Upper lobe of left lung (tissue), 4 donors: ENCODE measurements around the gene TMEM132A.

Experiments used
- EP300 ChIP-seq, 4 donors: sonication (generic); formaldehyde crosslinking; IDR thresholded peaks; one replicate each; pipeline ENCODE4 v1.5.1; 2017; ENCODE audit warnings: antibody characterized with exemption in 4 of 4, control low read depth in 2 of 4
- POLR2A ChIP-seq, 4 donors: fragments of 450-650 bp; IDR thresholded peaks; one replicate each; pipeline ENCODE4 v1.5.1; 2016 to 2017; ENCODE audit warnings: antibody characterized with exemption in 4 of 4, mild to moderate bottlenecking in 2 of 4
- TF ChIP-seq, protein P1 (sequence below), 6 experiments: fragments of 450-650 bp in 4 of 6; fragments of 200-600 bp in 2 of 6; sonication (generic) in 2 of 6; IDR thresholded peaks; one replicate each; pipeline ENCODE4 v1.5.1; 2016 to 2019; ENCODE audit warnings: antibody characterized with exemption in 6 of 6

DNA sequence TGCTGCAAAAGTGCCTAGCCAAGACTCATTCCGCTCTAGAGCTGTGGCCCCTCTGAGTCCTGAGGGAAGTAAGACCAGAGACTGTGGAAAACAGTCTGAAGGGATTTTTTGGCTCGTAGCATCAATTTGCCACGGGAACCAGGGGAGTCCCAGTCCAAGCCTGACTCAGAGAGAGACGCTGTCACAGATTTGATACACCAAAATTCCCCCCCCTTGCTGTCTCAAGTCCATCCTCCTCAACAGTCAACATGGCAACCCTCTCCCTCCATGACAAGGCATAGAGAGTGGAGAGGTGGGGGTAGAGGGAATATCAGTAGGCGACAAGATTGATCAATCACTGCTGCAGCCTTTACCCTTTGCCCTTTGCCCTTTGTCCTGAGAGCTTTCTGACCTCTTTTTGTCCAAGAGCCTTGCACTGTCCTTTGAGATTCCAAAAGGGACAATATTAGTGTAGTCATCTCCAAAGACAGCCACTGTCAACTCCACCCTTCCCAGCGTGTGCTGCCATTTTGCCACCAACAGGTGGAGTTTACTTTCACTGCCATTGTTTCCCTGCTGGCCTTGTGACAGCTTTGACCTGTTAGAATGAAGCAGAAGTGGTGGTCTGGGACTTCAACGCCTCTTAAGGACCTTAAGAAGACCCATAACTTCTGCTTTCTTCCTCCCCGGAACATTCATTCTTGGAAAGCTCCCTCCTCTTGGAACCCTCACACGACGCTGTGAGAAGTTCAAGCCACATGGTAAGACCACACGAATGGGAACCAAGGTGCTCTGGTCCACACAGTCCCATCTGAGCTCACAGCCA lies 20.4 kb downstream of the TMEM132A start:
- TF ChIP-seq, protein P1, sequence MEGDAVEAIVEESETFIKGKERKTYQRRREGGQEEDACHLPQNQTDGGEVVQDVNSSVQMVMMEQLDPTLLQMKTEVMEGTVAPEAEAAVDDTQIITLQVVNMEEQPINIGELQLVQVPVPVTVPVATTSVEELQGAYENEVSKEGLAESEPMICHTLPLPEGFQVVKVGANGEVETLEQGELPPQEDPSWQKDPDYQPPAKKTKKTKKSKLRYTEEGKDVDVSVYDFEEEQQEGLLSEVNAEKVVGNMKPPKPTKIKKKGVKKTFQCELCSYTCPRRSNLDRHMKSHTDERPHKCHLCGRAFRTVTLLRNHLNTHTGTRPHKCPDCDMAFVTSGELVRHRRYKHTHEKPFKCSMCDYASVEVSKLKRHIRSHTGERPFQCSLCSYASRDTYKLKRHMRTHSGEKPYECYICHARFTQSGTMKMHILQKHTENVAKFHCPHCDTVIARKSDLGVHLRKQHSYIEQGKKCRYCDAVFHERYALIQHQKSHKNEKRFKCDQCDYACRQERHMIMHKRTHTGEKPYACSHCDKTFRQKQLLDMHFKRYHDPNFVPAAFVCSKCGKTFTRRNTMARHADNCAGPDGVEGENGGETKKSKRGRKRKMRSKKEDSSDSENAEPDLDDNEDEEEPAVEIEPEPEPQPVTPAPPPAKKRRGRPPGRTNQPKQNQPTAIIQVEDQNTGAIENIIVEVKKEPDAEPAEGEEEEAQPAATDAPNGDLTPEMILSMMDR (IDR thresholded peaks at IDR 0.05): peak in 1 of 6 experiments; percentile 13
- TF ChIP-seq POLR2A (IDR thresholded peaks at IDR 0.05): no peak
- no peak for TF ChIP-seq EP300 (IDR thresholded peaks at IDR 0.05)
